Caco-2 (cell line): Measurements from ENCODE around the gene RFX4. TPM values are rescaled to one million over a fixed set of nuclear protein-coding genes. Genes with fewer than 3 reads are reported as not detected.

Experiments
- BruUV-seq: library from RNA; stranded (reverse); fragments of 400-500 nt; replicated peaks from 2 replicates; lab custom pipeline; 2021; lab: Mats Ljungman, UMichigan
- CTCF ChIA-PET: fragments of 300-600 bp; sonication (Branson Sonifier 250); formaldehyde crosslinking; loops from one replicate; lab custom pipeline; 2022; ENCODE audit warnings: antibody characterized with exemption; lab: Charles Lee
- POLR2A ChIA-PET: fragments of 300-600 bp; sonication (Branson Sonifier 250); formaldehyde crosslinking; loops from one replicate; lab custom pipeline; 2022; ENCODE audit warnings: antibody characterized with exemption; lab: Charles Lee
- DNase-seq, 2 experiments: peaks; one replicate each; pipeline versions ENCODE4 v3.0.0 to v3.0.0-alpha.2; 2020 to 2022
- H3K27me3 ChIP-seq: replicated peaks from 2 replicates; pipeline ENCODE4 v1.6.0; 2011; ENCODE audit warnings: low read length; ENCODE audit not compliant: control insufficient read depth, insufficient read depth
- H3K36me3 ChIP-seq: 2 replicates; pipeline ENCODE4 v1.5.1; 2011; ENCODE audit warnings: low read length; ENCODE audit not compliant: control insufficient read depth, insufficient read depth
- H3K4me1 ChIP-seq: fragments of 250-450 bp; sonication (Bioruptor Pico); 2 replicates; pipeline ENCODE4 v1.5.1; 2020; ENCODE audit warnings: mild to moderate bottlenecking
- H3K4me3 ChIP-seq: 2 replicates; pipeline ENCODE4 v1.5.1; 2011; ENCODE audit warnings: low read depth, mild to moderate bottlenecking, control low read depth, low read length
- H3K9me3 ChIP-seq: fragments of 250-450 bp; sonication (Bioruptor Pico); 2 replicates; pipeline ENCODE4 v1.5.1; 2020; ENCODE audit warnings: mild to moderate bottlenecking, moderate library complexity
- H3K27ac Mint-ChIP-seq: one replicate; pipeline ENCODE4 v1.8.0; 2022; ENCODE audit warnings: mixed read lengths; ENCODE audit not compliant: unreplicated experiment
- H3K27me3 Mint-ChIP-seq: one replicate; pipeline ENCODE4 v1.8.0; 2022; ENCODE audit warnings: mixed read lengths; ENCODE audit not compliant: insufficient read depth, unreplicated experiment
- H3K36me3 Mint-ChIP-seq: one replicate; pipeline ENCODE4 v1.8.0; 2022; ENCODE audit warnings: mild to moderate bottlenecking, mixed read lengths; ENCODE audit not compliant: insufficient read depth, unreplicated experiment
- H3K4me1 Mint-ChIP-seq: one replicate; pipeline ENCODE4 v1.8.0; 2022; ENCODE audit warnings: low read depth, mixed read lengths; ENCODE audit not compliant: unreplicated experiment
- H3K4me3 Mint-ChIP-seq: one replicate; pipeline ENCODE4 v1.8.0; 2022; ENCODE audit warnings: mild to moderate bottlenecking, moderate library complexity, mixed read lengths; ENCODE audit not compliant: unreplicated experiment
- H3K9me3 Mint-ChIP-seq: one replicate; pipeline ENCODE4 v1.8.0; 2022; ENCODE audit warnings: mixed read lengths; ENCODE audit not compliant: unreplicated experiment
- intact Hi-C: fragments of 100-400 bp; cut with micrococcal nuclease; formaldehyde crosslinking; loops from one replicate; pipeline ENCODE4 v1.10.0; 2022; ENCODE audit not compliant: unreplicated experiment
- total RNA-seq: library from RNA; stranded (reverse); gene quantifications from 2 replicates; pipeline ENCODE4 v1.2.3, GENCODE V29; 2022
- TF ChIP-seq, protein P1 (sequence below), 2 experiments: fragments of 200-600 bp in 1 of 2; IDR thresholded peaks; 1 replicate in 1 of 2; 2 replicates in 1 of 2; pipeline versions ENCODE4 v1.5.1 to v1.8.0; 2011 to 2022; ENCODE audit warnings: antibody characterized with exemption in 1 of 2, control low read depth in 1 of 2, inconsistent platforms in 1 of 2, low read depth in 1 of 2, low read length in 1 of 2, mild to moderate bottlenecking in 1 of 2, moderate library complexity in 1 of 2; ENCODE audit not compliant: insufficient read depth in 1 of 2, severe bottlenecking in 1 of 2, unreplicated experiment in 1 of 2

Gene RFX4
- total RNA-seq, 1 experiment from 2014 or later: not detected

DNA sequence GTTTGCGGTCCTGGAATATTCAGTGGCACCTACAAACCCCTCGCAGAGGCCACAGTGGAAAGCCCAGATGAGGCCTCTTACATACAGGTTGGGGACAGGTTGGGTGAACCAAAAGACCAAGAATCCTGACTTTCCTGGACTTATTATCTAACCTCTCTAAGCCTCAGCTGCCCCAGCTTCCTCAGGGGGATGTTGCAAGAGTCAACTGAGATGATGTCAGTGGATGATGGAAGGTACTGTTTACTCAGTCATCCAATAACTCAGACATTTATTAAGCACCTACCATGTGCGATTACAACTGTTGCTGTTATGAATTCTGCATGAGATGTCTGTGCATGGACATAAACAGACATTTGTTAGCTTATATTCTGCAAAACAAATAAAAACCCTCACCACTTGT, 72.8 kb downstream of the RFX4 start:
- BruUV-seq: no TSS peak
- Mint-ChIP-seq H3K4me3 (no peak overlapping the region), H3K36me3 (no peaks in the 10 kb centered on the region), H3K4me1 (no peaks in the 10 kb centered on the region), H3K27me3 (peaks cover 5% of the 10 kb centered on the region), H3K9me3 (peaks cover 12% of the 10 kb centered on the region), H3K27ac (no peak overlapping the region)
- Histone ChIP-seq H3K4me3 (no peak overlapping the region), H3K9me3 (peaks cover 7% of the 10 kb centered on the region; the same call in 1 of the 2 replicates), H3K27me3 (no peaks in the 10 kb centered on the region), H3K4me1 (no peaks in the 10 kb centered on the region), H3K36me3 (no peaks in the 10 kb centered on the region)
- TF ChIP-seq, protein P1, sequence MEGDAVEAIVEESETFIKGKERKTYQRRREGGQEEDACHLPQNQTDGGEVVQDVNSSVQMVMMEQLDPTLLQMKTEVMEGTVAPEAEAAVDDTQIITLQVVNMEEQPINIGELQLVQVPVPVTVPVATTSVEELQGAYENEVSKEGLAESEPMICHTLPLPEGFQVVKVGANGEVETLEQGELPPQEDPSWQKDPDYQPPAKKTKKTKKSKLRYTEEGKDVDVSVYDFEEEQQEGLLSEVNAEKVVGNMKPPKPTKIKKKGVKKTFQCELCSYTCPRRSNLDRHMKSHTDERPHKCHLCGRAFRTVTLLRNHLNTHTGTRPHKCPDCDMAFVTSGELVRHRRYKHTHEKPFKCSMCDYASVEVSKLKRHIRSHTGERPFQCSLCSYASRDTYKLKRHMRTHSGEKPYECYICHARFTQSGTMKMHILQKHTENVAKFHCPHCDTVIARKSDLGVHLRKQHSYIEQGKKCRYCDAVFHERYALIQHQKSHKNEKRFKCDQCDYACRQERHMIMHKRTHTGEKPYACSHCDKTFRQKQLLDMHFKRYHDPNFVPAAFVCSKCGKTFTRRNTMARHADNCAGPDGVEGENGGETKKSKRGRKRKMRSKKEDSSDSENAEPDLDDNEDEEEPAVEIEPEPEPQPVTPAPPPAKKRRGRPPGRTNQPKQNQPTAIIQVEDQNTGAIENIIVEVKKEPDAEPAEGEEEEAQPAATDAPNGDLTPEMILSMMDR (IDR thresholded peaks at IDR 0.05; ENCODE audit: insufficient read depth in 1 of 2, low read depth in 1 of 2, low read length in 1 of 2, severe bottlenecking in 1 of 2, unreplicated experiment in 1 of 2): no peak
- DNase-seq: no peak
- intact Hi-C loops: no loop called here
- CTCF ChIA-PET: no interaction called here
- POLR2A ChIA-PET: no interaction called here

DNA sequence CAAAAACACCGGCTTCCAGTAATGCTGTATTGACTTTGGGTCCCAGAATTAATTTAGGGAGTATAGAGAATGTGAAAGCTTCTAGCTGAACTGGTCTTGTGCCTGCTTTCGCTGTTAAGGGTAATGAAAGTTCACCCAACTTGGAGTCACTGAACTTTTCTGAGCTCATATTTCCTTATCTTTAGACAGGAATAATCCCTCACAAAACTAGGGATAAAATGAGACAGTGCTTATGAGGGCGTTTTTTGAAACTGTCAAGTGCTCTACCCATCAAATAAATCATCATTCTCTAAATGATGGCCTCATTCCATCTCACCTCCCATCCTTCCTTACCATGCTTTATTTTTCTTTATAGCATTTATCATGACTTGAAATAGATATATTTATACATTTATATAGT, 74.7 kb downstream of the RFX4 start:
- POLR2A ChIA-PET: no interaction called here
- Histone ChIP-seq H3K27me3 (no peaks in the 10 kb centered on the region), H3K9me3 (peaks cover 19% of the 10 kb centered on the region), H3K4me3 (no peak overlapping the region), H3K36me3 (no peaks in the 10 kb centered on the region), H3K4me1 (no peaks in the 10 kb centered on the region)
- DNase-seq: no peak
- CTCF ChIA-PET: no interaction called here
- H3K4me3 Mint-ChIP-seq: no peak overlapping the region
- H3K27me3 Mint-ChIP-seq: peaks cover 5% of the 10 kb centered on the region
- no peaks in the 10 kb centered on the region for H3K36me3 Mint-ChIP-seq
- H3K4me1 Mint-ChIP-seq: no peaks in the 10 kb centered on the region
- no peak overlapping the region for H3K27ac Mint-ChIP-seq
- BruUV-seq: no TSS peak
- TF ChIP-seq, protein P1 (IDR thresholded peaks at IDR 0.05; ENCODE audit: insufficient read depth in 1 of 2, low read depth in 1 of 2, low read length in 1 of 2, severe bottlenecking in 1 of 2, unreplicated experiment in 1 of 2): no peak
- peaks cover 17% of the 10 kb centered on the region for H3K9me3 Mint-ChIP-seq
- intact Hi-C loops: no loop called here

DNA sequence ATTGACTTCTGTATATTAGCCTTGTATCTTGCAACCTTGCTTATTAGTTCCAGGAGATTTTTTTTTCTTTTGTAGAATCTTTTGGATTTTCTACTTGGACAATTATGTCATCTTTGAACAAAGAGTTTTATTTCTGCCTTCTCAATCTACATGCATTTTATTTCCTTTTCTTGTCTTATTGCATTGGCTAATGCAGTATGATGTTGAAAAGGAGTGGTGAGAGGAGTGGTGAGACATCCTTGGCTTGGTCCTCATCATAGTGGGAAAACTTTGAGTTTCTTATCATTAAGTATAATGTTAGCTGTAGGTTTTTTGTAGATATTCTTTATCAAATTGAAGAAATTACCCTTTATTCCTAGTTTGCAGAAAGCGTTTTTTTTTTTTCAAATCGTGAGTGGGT, 80.6 kb downstream of the RFX4 start:
- ChIA-PET CTCF (no interaction called here), POLR2A (no interaction called here)
- Mint-ChIP-seq H3K27ac (no peak overlapping the region), H3K36me3 (no peaks in the 10 kb centered on the region), H3K27me3 (peaks cover 5% of the 10 kb centered on the region), H3K4me1 (no peaks in the 10 kb centered on the region), H3K4me3 (no peak overlapping the region), H3K9me3 (peaks cover 44% of the 10 kb centered on the region)
- H3K4me3 ChIP-seq: no peak overlapping the region
- H3K9me3 ChIP-seq: peaks cover 38% of the 10 kb centered on the region
- BruUV-seq: no TSS peak
- TF ChIP-seq, protein P1 (IDR thresholded peaks at IDR 0.05; ENCODE audit: insufficient read depth in 1 of 2, low read depth in 1 of 2, low read length in 1 of 2, severe bottlenecking in 1 of 2, unreplicated experiment in 1 of 2): no peak
- intact Hi-C loops: no loop called here
- no peaks in the 10 kb centered on the region for H3K4me1 ChIP-seq
- H3K27me3 ChIP-seq: no peaks in the 10 kb centered on the region
- no peaks in the 10 kb centered on the region for H3K36me3 ChIP-seq
- DNase-seq: no peak
